IPS DF 4.7 (cell line): ENCODE data around the gene CYB561D2.
"Not testable (repeated sequence)": the region's sequence is repeated elsewhere in the genome, so short reads cannot be mapped to it uniquely, and the experiment has no call there.

Experiments
- DNase-seq: peaks from one replicate; pipeline ENCODE4 v3.0.0-alpha.2; 2013; ENCODE audit warnings: low spot score; ENCODE audit errors: extremely low read depth

The CYB561D2 gene

GRCh38 chr3:50350527-50351322 lies at the start of gene CYB561D2, which contains the start of gene NPRL2:
Gene CYB561D2 (plus strand): TSS chr3:50350862. CDS start chr3:50351434, 572 bp downstream.
Gene NPRL2 (minus strand): TSS chr3:50350775. CDS start chr3:50350652, 123 bp downstream.
- DNase-seq: peak; percentile 64

- no peak for DNase-seq
Measured at GRCh38 chr3:50302095-50303012, 48.3 kb upstream of the CYB561D2 start.

- DNase-seq: no peak
Measured at GRCh38 chr3:50303013-50303815, 47.4 kb upstream of the CYB561D2 start, which contains the start of gene HYAL1. Gene HYAL1 (minus strand): TSS chr3:50303574. CDS start chr3:50302956, 618 bp downstream.

- DNase-seq: no peak
Measured at GRCh38 chr3:50304601-50305000, 46.1 kb upstream of the CYB561D2 start.

GRCh38 chr3:50312041-50312440 lies 38.6 kb upstream of the CYB561D2 start:
- not testable (repeated sequence) for DNase-seq

- no peak for DNase-seq
Measured at GRCh38 chr3:50314342-50314741, 36.3 kb upstream of the CYB561D2 start.

- DNase-seq: no peak
Measured at GRCh38 chr3:50314816-50315215, 35.8 kb upstream of the CYB561D2 start.

GRCh38 chr3:50316657-50317242 lies 33.9 kb upstream of the CYB561D2 start:
- no peak for DNase-seq

- DNase-seq: no peak
Measured at GRCh38 chr3:50317300-50317699, 33.4 kb upstream of the CYB561D2 start.

- DNase-seq: no peak
Measured at GRCh38 chr3:50318163-50318562, 32.5 kb upstream of the CYB561D2 start.

GRCh38 chr3:50318615-50319014 lies 32.0 kb upstream of the CYB561D2 start:
- no peak for DNase-seq

GRCh38 chr3:50319181-50319893 lies 31.3 kb upstream of the CYB561D2 start:
- no peak for DNase-seq

- no peak for DNase-seq
Measured at GRCh38 chr3:50319894-50320625, 30.6 kb upstream of the CYB561D2 start.

GRCh38 chr3:50320853-50321335 lies 29.8 kb upstream of the CYB561D2 start:
- DNase-seq: no peak

- DNase-seq: no peak
Measured at GRCh38 chr3:50321336-50322114, 29.1 kb upstream of the CYB561D2 start.

- no peak for DNase-seq
Measured at GRCh38 chr3:50322115-50322385, 28.6 kb upstream of the CYB561D2 start.

GRCh38 chr3:50322386-50323091 lies 28.1 kb upstream of the CYB561D2 start, which contains the start of gene HYAL2:
Gene HYAL2 (minus strand): TSS chr3:50322745. CDS start chr3:50320489, 2,256 bp downstream.
- DNase-seq: no peak

GRCh38 chr3:50323092-50323600 lies 27.5 kb upstream of the CYB561D2 start:
- no peak for DNase-seq
